KMS-11 (cell line): ENCODE data around the gene TSPAN7.

Experiments used
- H2AFZ ChIP-seq: fragments of 200-600 bp; sonication (generic); 2 replicates; pipeline ENCODE4 v1.6.1; 2016; ENCODE audit warnings: antibody characterized with exemption, mixed run types, low read depth
- H3K27ac ChIP-seq: fragments of 200-600 bp; sonication (generic); 2 replicates; pipeline ENCODE4 v1.6.1; 2016; ENCODE audit warnings: mild to moderate bottlenecking, mixed run types
- H3K27me3 ChIP-seq: fragments of 200-600 bp; sonication (generic); 2 replicates; pipeline ENCODE4 v1.6.1; 2017; ENCODE audit warnings: mild to moderate bottlenecking, low read depth, mixed run types, moderate library complexity; ENCODE audit not compliant: insufficient read depth
- H3K36me3 ChIP-seq: fragments of 200-600 bp; sonication (generic); 2 replicates; pipeline ENCODE4 v1.6.1; 2017; ENCODE audit warnings: mild to moderate bottlenecking, mixed run types; ENCODE audit not compliant: insufficient read depth
- H3K4me1 ChIP-seq: fragments of 200-600 bp; sonication (generic); 2 replicates; pipeline ENCODE4 v1.6.1; 2016; ENCODE audit warnings: mild to moderate bottlenecking, low read depth, mixed run types; ENCODE audit not compliant: poor library complexity, severe bottlenecking
- H3K4me2 ChIP-seq: fragments of 200-600 bp; sonication (generic); 2 replicates; pipeline ENCODE4 v1.7.0; 2016; ENCODE audit warnings: mild to moderate bottlenecking, mixed run types
- H3K4me3 ChIP-seq: fragments of 200-600 bp; sonication (generic); IDR thresholded peaks from 2 replicates; pipeline ENCODE4 v1.6.1; 2017; ENCODE audit warnings: low read depth, low read length, mixed read lengths; ENCODE audit not compliant: insufficient read depth
- H3K79me2 ChIP-seq: fragments of 200-600 bp; sonication (generic); 2 replicates; pipeline ENCODE4 v1.6.1; 2016; ENCODE audit warnings: low read depth, mixed run types; ENCODE audit not compliant: insufficient read depth
- H3K9ac ChIP-seq: fragments of 200-600 bp; sonication (generic); 2 replicates; pipeline ENCODE4 v1.6.1; 2016; ENCODE audit warnings: mild to moderate bottlenecking, mixed run types
- H4K20me1 ChIP-seq: fragments of 200-600 bp; sonication (generic); 2 replicates; pipeline ENCODE4 v1.6.1; 2016; ENCODE audit warnings: mild to moderate bottlenecking, mixed run types; ENCODE audit not compliant: insufficient read depth
- TF ChIP-seq, protein P1 (sequence below): fragments of 200-600 bp; sonication (generic); conservative IDR thresholded peaks from 2 replicates; pipeline ENCODE4 v1.6.1; 2017; ENCODE audit warnings: low read depth, mild to moderate bottlenecking, antibody characterized with exemption, low read length, moderate library complexity, mixed read lengths

TSPAN7 gene

DNA sequence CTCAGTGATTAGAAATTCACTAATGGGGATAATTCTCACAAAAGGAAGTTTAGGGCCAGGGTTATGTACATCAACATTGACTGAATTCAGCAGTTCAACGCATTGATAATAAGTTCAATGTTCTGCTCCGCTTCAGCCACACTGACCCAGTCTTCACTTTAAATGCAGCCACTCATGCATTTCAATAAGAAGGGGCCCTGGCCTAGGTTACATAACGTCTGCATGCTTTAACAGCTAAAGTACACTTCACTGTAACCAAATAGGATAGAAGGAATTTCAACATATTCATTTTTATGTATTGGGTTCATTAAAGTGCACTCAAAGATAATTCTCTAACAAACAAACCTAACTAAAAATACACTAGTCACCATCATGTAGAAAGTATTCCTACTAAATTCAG, 12.8 kb upstream of the TSPAN7 start:
- H3K4me3 ChIP-seq = no peak overlapping the region
- no peaks in the 10 kb centered on the region for H4K20me1 ChIP-seq
- no peak overlapping the region for H3K27ac ChIP-seq
- no peak overlapping the region for H3K9ac ChIP-seq
- TF ChIP-seq, protein P1, sequence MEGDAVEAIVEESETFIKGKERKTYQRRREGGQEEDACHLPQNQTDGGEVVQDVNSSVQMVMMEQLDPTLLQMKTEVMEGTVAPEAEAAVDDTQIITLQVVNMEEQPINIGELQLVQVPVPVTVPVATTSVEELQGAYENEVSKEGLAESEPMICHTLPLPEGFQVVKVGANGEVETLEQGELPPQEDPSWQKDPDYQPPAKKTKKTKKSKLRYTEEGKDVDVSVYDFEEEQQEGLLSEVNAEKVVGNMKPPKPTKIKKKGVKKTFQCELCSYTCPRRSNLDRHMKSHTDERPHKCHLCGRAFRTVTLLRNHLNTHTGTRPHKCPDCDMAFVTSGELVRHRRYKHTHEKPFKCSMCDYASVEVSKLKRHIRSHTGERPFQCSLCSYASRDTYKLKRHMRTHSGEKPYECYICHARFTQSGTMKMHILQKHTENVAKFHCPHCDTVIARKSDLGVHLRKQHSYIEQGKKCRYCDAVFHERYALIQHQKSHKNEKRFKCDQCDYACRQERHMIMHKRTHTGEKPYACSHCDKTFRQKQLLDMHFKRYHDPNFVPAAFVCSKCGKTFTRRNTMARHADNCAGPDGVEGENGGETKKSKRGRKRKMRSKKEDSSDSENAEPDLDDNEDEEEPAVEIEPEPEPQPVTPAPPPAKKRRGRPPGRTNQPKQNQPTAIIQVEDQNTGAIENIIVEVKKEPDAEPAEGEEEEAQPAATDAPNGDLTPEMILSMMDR = no peak
- H3K79me2 ChIP-seq = no peaks in the 10 kb centered on the region
- no peaks in the 10 kb centered on the region for H3K36me3 ChIP-seq
- no peaks in the 10 kb centered on the region for H3K4me1 ChIP-seq
- H3K4me2 ChIP-seq = no peak overlapping the region
- H2AFZ ChIP-seq = no peak overlapping the region
- no peaks in the 10 kb centered on the region for H3K27me3 ChIP-seq

DNA sequence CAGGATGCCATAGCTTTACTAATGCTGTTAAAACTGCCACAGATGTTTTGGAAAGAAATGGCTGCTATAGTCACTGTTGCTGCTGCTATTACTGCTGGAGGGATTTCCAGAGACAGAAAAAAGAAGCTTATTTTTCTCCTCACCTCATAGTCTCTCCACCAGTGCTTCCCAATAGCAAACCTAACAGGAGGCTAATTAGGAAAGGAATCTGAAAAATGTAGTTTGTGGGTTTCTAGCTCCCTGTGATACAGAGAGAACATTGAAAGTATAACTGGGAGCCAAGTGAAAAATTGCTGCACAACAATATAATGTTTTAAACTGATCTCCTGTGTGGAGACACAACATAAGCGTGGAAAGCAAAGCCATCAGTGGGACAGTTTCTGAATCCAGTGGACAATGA, 8.6 kb upstream of the TSPAN7 start:
- no peak overlapping the region for H3K4me2 ChIP-seq
- TF ChIP-seq, protein P1 = no peak
- no peaks in the 10 kb centered on the region for H4K20me1 ChIP-seq
- H3K4me1 ChIP-seq = no peaks in the 10 kb centered on the region
- H3K9ac ChIP-seq = no peak overlapping the region
- H3K36me3 ChIP-seq = no peaks in the 10 kb centered on the region
- no peak overlapping the region for H2AFZ ChIP-seq
- H3K27ac ChIP-seq = no peak overlapping the region
- H3K79me2 ChIP-seq = no peaks in the 10 kb centered on the region
- H3K27me3 ChIP-seq = no peaks in the 10 kb centered on the region
- no peak overlapping the region for H3K4me3 ChIP-seq

DNA sequence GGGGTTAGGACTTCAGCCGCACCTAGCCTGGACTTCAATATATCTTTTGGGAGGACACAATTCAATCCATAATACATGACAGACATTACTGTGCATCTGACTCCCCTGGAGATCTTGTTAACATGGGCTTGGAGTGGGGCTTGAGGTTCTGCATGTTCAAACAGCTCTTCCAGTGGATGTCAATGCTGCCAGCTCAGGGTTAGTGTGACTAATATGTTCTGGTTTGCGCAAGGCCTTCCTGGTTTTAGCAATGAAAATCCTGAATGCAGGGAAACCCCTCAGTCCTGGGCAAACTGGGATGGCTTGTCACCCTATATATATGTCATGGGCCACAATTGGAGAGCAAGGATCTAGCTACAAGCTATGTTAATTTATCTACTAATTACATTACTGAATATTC, 2.7 kb upstream of the TSPAN7 start:
- no peak overlapping the region for H3K4me3 ChIP-seq
- H3K27me3 ChIP-seq = no peaks in the 10 kb centered on the region
- H3K4me2 ChIP-seq = no peak overlapping the region
- no peaks in the 10 kb centered on the region for H4K20me1 ChIP-seq
- no peaks in the 10 kb centered on the region for H3K4me1 ChIP-seq
- H2AFZ ChIP-seq = no peak overlapping the region
- H3K36me3 ChIP-seq = no peaks in the 10 kb centered on the region
- TF ChIP-seq, protein P1 = no peak
- no peaks in the 10 kb centered on the region for H3K79me2 ChIP-seq
- no peak overlapping the region for H3K9ac ChIP-seq
- no peak overlapping the region for H3K27ac ChIP-seq

DNA sequence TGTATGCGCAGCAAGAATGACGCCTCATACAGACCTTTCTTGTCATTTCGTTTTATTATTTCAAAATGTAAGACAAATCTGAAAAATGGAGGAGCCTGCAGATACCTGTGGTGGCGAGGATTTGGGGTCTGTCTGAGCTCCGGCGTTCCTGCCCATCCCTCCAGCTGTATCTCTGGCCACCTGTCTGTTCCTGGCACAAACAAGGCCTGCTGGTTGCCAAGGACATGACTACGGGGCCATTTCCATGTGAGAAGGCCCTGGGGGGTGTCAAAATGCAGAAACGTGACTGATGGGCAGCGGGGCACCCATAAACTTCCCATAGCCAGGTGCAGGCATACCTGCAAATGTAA, 591 bp upstream of the TSPAN7 start:
- Histone ChIP-seq H3K4me3 (no peak overlapping the region), H3K4me2 (peak overlapping the region; percentile 54), H3K9ac (peak overlapping the region; percentile 18; the same call in 1 of the 2 replicates), H3K36me3 (no peaks in the 10 kb centered on the region), H3K27ac (no peak overlapping the region), H2AFZ (peak overlapping the region; percentile 86), H3K4me1 (no peaks in the 10 kb centered on the region), H3K79me2 (no peaks in the 10 kb centered on the region), H4K20me1 (no peaks in the 10 kb centered on the region), H3K27me3 (no peaks in the 10 kb centered on the region)
- TF ChIP-seq, protein P1 = no peak
